OCI-LY7 (cell line): Measurements from ENCODE around the gene CFLAR. TPM values are rescaled to one million over a fixed set of nuclear protein-coding genes. Genes with fewer than 3 reads are reported as not detected.

Experiments
- BruUV-seq: library from RNA; stranded (reverse); fragments of 400-500 nt; replicated peaks from 2 replicates; lab custom pipeline; 2021; lab: Mats Ljungman, UMichigan
- CTCF ChIA-PET: fragments of 300-600 bp; sonication (Branson Sonifier 250); formaldehyde crosslinking; loops from one replicate; lab custom pipeline; 2022; ENCODE audit warnings: antibody characterized with exemption; ENCODE audit not compliant: unreplicated experiment; lab: Charles Lee
- POLR2A ChIA-PET: fragments of 300-600 bp; sonication (Branson Sonifier 250); formaldehyde crosslinking; loops from one replicate; lab custom pipeline; 2022; ENCODE audit warnings: antibody characterized with exemption; lab: Charles Lee
- DNase-seq: peaks from one replicate; pipeline ENCODE4 v3.0.0-alpha.2; 2015; ENCODE audit warnings: low spot score
- H2AFZ ChIP-seq: fragments of 200-600 bp; sonication (generic), shearing (Covaris generic); 2 replicates; pipeline ENCODE4 v1.6.1; 2014; ENCODE audit warnings: mild to moderate bottlenecking, antibody characterized with exemption, low read length, moderate library complexity
- H3K27ac ChIP-seq: fragments of 200-600 bp; sonication (generic); 2 replicates; pipeline ENCODE4 v1.5.1; 2014; ENCODE audit warnings: mixed run types, low read depth, mild to moderate bottlenecking, moderate library complexity, low read length, inconsistent platforms; ENCODE audit not compliant: poor library complexity, severe bottlenecking
- H3K36me3 ChIP-seq: fragments of 200-600 bp; sonication (generic); 2 replicates; pipeline ENCODE4 v1.6.1; 2014; ENCODE audit warnings: mild to moderate bottlenecking, antibody characterized with exemption, low read length, moderate library complexity, mixed read lengths; ENCODE audit not compliant: insufficient read depth
- H3K4me1 ChIP-seq: fragments of 200-600 bp; sonication (generic); 2 replicates; pipeline ENCODE4 v1.5.1; 2014; ENCODE audit warnings: mild to moderate bottlenecking, low read length; ENCODE audit not compliant: insufficient read depth, poor library complexity, severe bottlenecking
- H3K4me2 ChIP-seq: fragments of 200-600 bp; sonication (generic); 2 replicates; pipeline ENCODE4 v1.6.1; 2014; ENCODE audit warnings: mild to moderate bottlenecking, low read length
- H3K4me3 ChIP-seq: fragments of 200-600 bp; sonication (generic); 2 replicates; pipeline ENCODE4 v1.5.1; 2014; ENCODE audit warnings: mild to moderate bottlenecking, low read depth, low read length; ENCODE audit not compliant: poor library complexity, severe bottlenecking
- H3K79me2 ChIP-seq: fragments of 200-600 bp; sonication (generic); 2 replicates; pipeline ENCODE4 v1.6.1; 2016; ENCODE audit warnings: low read depth, mild to moderate bottlenecking, low read length, moderate library complexity, mixed read lengths; ENCODE audit not compliant: insufficient read depth
- H3K9me2 ChIP-seq: fragments of 200-600 bp; sonication (generic); 2 replicates; pipeline ENCODE4 v1.6.1; 2016; ENCODE audit warnings: mild to moderate bottlenecking, low read length, mixed read lengths; ENCODE audit not compliant: insufficient read depth
- H3K9me3 ChIP-seq: fragments of 200-600 bp; sonication (generic); 2 replicates; pipeline ENCODE4 v1.6.1; 2014; ENCODE audit warnings: mild to moderate bottlenecking, mixed run types, low read length, mixed read lengths
- H4K20me1 ChIP-seq: fragments of 200-600 bp; sonication (generic); 2 replicates; pipeline ENCODE4 v1.6.1; 2014; ENCODE audit warnings: mild to moderate bottlenecking, antibody characterized with exemption, low read length, moderate library complexity, mixed read lengths; ENCODE audit not compliant: insufficient read depth
- CTCF ChIP-seq: fragments of 200-600 bp; sonication (generic); conservative IDR thresholded peaks from 2 replicates; pipeline ENCODE4 v1.5.1; 2014; ENCODE audit warnings: mild to moderate bottlenecking, antibody characterized with exemption, low read length, moderate library complexity, mixed read lengths
- EZH2phosphoT487 ChIP-seq: fragments of 200-600 bp; sonication (generic); IDR thresholded peaks from 2 replicates; pipeline ENCODE4 v1.6.1; 2018; ENCODE audit warnings: low read depth, borderline replicate concordance, mild to moderate bottlenecking, mixed run types, antibody characterized with exemption, low read length, moderate library complexity, mixed read lengths
- intact Hi-C: fragments of 100-400 bp; cut with micrococcal nuclease; formaldehyde crosslinking; loops from one replicate; pipeline ENCODE4 v1.10.0; 2022; ENCODE audit not compliant: unreplicated experiment
- total RNA-seq, 2 experiments: library from RNA; depleted of rRNA in 1 of 2; stranded (reverse); fragments of >200 nt in 1 of 2; shearing (Covaris generic) in 1 of 2; gene quantifications; 2 replicates each; pipeline ENCODE4 v1.2.3, GENCODE V29; 2014 to 2022

The CFLAR gene
- total RNA-seq, 2 experiments from 2014 or later: 42.8 to 82.5 TPM

- no peaks in the 10 kb centered on the region for H3K9me3 ChIP-seq
- DNase-seq: no peak
- no peak overlapping the region for H2AFZ ChIP-seq
- TF ChIP-seq EZH2phosphoT487: no peak
- no peaks in the 10 kb centered on the region for H3K9me2 ChIP-seq
- H3K4me3 ChIP-seq: no peak overlapping the region
- H3K27ac ChIP-seq: no peak overlapping the region
- POLR2A ChIA-PET: interaction anchor here (0.6 to 2.0 kb wide), 7 partner anchors 14 to 1279 kb away, joined by 3 to 10 read pairs (median 3); no protein-coding TSS in a partner anchor
- no peaks in the 10 kb centered on the region for H4K20me1 ChIP-seq
- H3K79me2 ChIP-seq: no peaks in the 10 kb centered on the region
- CTCF ChIA-PET: interaction anchor here (0.6 to 2.0 kb wide), 2 partner anchors 13 to 532 kb away, joined by 3 to 7 read pairs; no protein-coding TSS in a partner anchor
- H3K36me3 ChIP-seq: no peaks in the 10 kb centered on the region
- no TSS peak for BruUV-seq
- intact Hi-C loops: no loop called here
- no peak overlapping the region for H3K4me2 ChIP-seq
- peaks cover 22% of the 10 kb centered on the region for H3K4me1 ChIP-seq
Measured at GRCh38 chr2:201219328-201220096, 103.5 kb downstream of the CFLAR start.

- intact Hi-C loops: no loop called here
- peaks cover 22% of the 10 kb centered on the region for H3K4me1 ChIP-seq
- no peak overlapping the region for H3K4me3 ChIP-seq
- no peaks in the 10 kb centered on the region for H3K9me3 ChIP-seq
- no peak overlapping the region for H3K27ac ChIP-seq
- DNase-seq: peak; percentile 15
- H2AFZ ChIP-seq: no peak overlapping the region
- TF ChIP-seq CTCF (no peak), EZH2phosphoT487 (no peak)
- peak overlapping the region; percentile 25; the same call in 1 of the 2 replicates for H3K4me2 ChIP-seq
- H3K9me2 ChIP-seq: no peaks in the 10 kb centered on the region
- no peaks in the 10 kb centered on the region for H3K79me2 ChIP-seq
- no peaks in the 10 kb centered on the region for H3K36me3 ChIP-seq
- H4K20me1 ChIP-seq: no peaks in the 10 kb centered on the region
- no TSS peak for BruUV-seq
- CTCF ChIA-PET: interaction anchor here (1.1 to 2.0 kb wide), 2 partner anchors 12 to 307 kb away, joined by 4 to 7 read pairs; no protein-coding TSS in a partner anchor
- POLR2A ChIA-PET: interaction anchor here (0.6 to 2.0 kb wide), 3 partner anchors 13 to 254 kb away, joined by 3 to 10 read pairs (median 4); no protein-coding TSS in a partner anchor
Measured at GRCh38 chr2:201220102-201220570, 104.2 kb downstream of the CFLAR start.

GRCh38 chr2:201223089-201224073 is 107.4 kb downstream of the CFLAR start:
- POLR2A ChIA-PET: interaction anchor here (0.5 to 2.1 kb wide), 6 partner anchors 9 to 291 kb away, joined by 3 to 6 read pairs (median 4); no protein-coding TSS in a partner anchor
- CTCF ChIA-PET: interaction anchor here (1.9 kb wide), 1 partner anchor 9 kb away, joined by 9 read pairs; no protein-coding TSS in a partner anchor
- Histone ChIP-seq H3K9me2 (no peaks in the 10 kb centered on the region), H3K4me3 (peak overlapping the region; percentile 32), H3K79me2 (no peaks in the 10 kb centered on the region), H3K9me3 (no peaks in the 10 kb centered on the region), H3K36me3 (no peaks in the 10 kb centered on the region), H3K4me2 (peak overlapping the region; percentile 58), H4K20me1 (no peaks in the 10 kb centered on the region), H3K4me1 (peaks cover 25% of the 10 kb centered on the region), H2AFZ (peak overlapping the region; percentile 89; the same call in 1 of the 2 replicates), H3K27ac (no peak overlapping the region)
- DNase-seq: no peak
- no TSS peak for BruUV-seq
- no peak for TF ChIP-seq EZH2phosphoT487
- no peak for TF ChIP-seq CTCF
- intact Hi-C loops: no loop called here
